Uterus (tissue), 4 donors: Measurements from ENCODE around the gene RUNX1. TPM values are rescaled to one million over a fixed set of nuclear protein-coding genes. Genes with fewer than 3 reads are reported as not detected.

Experiments used
- DNase-seq, 2 donors: peaks; one replicate each; pipeline ENCODE4 v3.0.0-alpha.2; 2019 to 2020
- H3K27ac ChIP-seq, 2 donors: fragments of 200-600 bp; sonication (generic); 1 replicate in 1 of 2; 2 replicates in 1 of 2; pipeline ENCODE4 v1.5.1; 2016 to 2018
- H3K27me3 ChIP-seq, 2 donors: fragments of 200-600 bp; sonication (generic); one replicate each; pipeline ENCODE4 v1.5.1; 2018 to 2019; ENCODE audit warnings: control low read depth in 1 of 2
- H3K36me3 ChIP-seq, 2 donors: fragments of 200-600 bp; sonication (generic); one replicate each; pipeline ENCODE4 v1.5.1; 2019; ENCODE audit warnings: control low read depth in 1 of 2
- H3K4me1 ChIP-seq, 2 donors: fragments of 200-600 bp; sonication (generic); one replicate each; pipeline ENCODE4 v1.5.1; 2018 to 2019; ENCODE audit warnings: control low read depth in 1 of 2
- H3K4me3 ChIP-seq, 2 donors: fragments of 200-600 bp; sonication (generic); 1 replicate in 1 of 2; 2 replicates in 1 of 2; pipeline ENCODE4 v1.5.1; 2018 to 2019; ENCODE audit warnings: mild to moderate bottlenecking in 1 of 2
- H3K9me3 ChIP-seq, 2 donors: fragments of 200-600 bp; sonication (generic); one replicate each; pipeline ENCODE4 v1.5.1; 2019; ENCODE audit warnings: control low read depth in 1 of 2
- POLR2A ChIP-seq, 2 donors: fragments of 450-650 bp; IDR thresholded peaks; one replicate each; pipeline ENCODE4 v1.6.1; 2016; ENCODE audit warnings: antibody characterized with exemption in 2 of 2, mild to moderate bottlenecking in 1 of 2, moderate library complexity in 1 of 2
- intact Hi-C: fragments of 100-400 bp; cut with DNase I; formaldehyde crosslinking; loops from one replicate; pipeline ENCODE4 v1.15.1; 2023; ENCODE audit warnings: low total_unique reads
- total RNA-seq, 4 donors: library from RNA; depleted of rRNA in 3 of 4; stranded (reverse); fragments of >200 nt in 3 of 4; gene quantifications; one replicate each; pipeline versions ENCODE4 v1.1.0 to v1.2.4, GENCODE V29; 2014 to 2023
- TF ChIP-seq, protein P1 (sequence below), 4 experiments: fragments of 200-600 bp in 2 of 4; fragments of 450-650 bp in 2 of 4; sonication (generic) in 2 of 4; IDR thresholded peaks; one replicate each; pipeline ENCODE4 v1.5.1; 2016 to 2019; ENCODE audit warnings: antibody characterized with exemption in 4 of 4, mild to moderate bottlenecking in 2 of 4, moderate library complexity in 1 of 4
- donor health status: DM: yes; HTN: yes; CAD: no.

Gene RUNX1
- total RNA-seq, 4 donors from 2014 or later = under 0.01 to 13.2 (median 8.7) TPM

DNA sequence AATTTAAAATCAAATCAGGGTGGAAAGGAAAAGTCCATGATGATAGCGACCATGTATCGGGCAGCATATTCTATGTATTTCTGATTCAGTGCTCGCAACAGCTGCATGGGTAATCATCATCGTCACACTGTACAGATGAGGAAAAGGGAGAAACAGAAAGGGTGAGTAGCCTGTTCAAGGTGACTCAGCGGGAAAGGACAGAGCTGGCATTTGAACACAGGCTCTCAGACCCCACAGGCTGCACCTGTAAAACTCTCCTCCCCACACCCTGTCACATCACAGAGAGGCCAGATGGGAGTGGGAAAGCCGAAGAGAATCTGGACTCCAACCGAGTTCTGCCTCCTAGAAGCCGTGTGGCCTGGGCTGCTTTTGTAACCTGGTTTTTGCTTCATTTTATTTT lies 14.0 kb downstream of the RUNX1 start:
- Histone ChIP-seq H3K4me1 (no peaks in the 10 kb centered on the region), H3K27me3 (no peaks in the 10 kb centered on the region), H3K4me3 (no peak overlapping the region), H3K27ac (no peak overlapping the region), H3K9me3 (no peaks in the 10 kb centered on the region), H3K36me3 (no peaks in the 10 kb centered on the region)
- TF ChIP-seq, protein P1, sequence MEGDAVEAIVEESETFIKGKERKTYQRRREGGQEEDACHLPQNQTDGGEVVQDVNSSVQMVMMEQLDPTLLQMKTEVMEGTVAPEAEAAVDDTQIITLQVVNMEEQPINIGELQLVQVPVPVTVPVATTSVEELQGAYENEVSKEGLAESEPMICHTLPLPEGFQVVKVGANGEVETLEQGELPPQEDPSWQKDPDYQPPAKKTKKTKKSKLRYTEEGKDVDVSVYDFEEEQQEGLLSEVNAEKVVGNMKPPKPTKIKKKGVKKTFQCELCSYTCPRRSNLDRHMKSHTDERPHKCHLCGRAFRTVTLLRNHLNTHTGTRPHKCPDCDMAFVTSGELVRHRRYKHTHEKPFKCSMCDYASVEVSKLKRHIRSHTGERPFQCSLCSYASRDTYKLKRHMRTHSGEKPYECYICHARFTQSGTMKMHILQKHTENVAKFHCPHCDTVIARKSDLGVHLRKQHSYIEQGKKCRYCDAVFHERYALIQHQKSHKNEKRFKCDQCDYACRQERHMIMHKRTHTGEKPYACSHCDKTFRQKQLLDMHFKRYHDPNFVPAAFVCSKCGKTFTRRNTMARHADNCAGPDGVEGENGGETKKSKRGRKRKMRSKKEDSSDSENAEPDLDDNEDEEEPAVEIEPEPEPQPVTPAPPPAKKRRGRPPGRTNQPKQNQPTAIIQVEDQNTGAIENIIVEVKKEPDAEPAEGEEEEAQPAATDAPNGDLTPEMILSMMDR (IDR thresholded peaks at IDR 0.05) = no peak
- TF ChIP-seq POLR2A (IDR thresholded peaks at IDR 0.05) = no peak
- intact Hi-C loops = no loop called here
- DNase-seq = no peak

DNA sequence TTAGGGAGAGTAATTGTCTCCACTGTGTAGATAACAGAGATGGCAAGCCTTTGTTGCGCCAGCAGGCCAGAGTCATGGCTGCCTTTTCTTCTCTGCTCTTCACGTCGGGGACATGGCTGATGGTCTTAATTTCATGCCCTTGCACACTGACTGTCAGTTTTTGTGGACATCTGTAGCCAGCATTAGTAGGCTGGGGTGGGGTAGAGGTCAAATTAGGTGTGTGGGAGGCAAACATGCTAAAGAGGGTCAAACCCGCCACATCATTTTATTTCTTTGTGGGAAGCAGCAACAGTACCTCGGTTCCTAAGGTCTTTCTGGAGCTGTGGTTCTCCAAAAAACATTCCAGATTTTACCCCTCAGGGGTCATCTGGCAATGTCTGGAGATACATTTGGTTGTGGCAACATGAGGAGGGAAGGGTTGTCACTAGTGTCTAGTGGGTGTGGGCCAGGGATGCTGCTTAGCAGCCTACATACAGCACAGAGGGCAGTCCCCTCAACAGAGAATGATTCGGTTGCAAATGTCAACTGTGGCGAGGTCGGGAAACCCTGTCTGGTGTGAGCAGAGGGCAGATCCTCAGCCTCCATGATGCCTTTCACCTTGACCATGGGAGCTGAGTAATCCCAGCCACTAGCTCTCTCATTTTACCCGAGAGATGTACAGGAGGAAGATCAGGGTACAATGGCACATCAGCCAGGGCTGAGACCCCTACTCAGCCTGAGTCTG lies 14.7 kb downstream of the RUNX1 start:
- intact Hi-C loops = no loop called here
- DNase-seq = no peak
- H3K4me3 ChIP-seq = no peak overlapping the region
- no peaks in the 10 kb centered on the region for H3K27me3 ChIP-seq
- TF ChIP-seq, protein P1 (IDR thresholded peaks at IDR 0.05) = no peak
- TF ChIP-seq POLR2A (IDR thresholded peaks at IDR 0.05) = no peak
- H3K9me3 ChIP-seq = no peaks in the 10 kb centered on the region
- H3K4me1 ChIP-seq = no peaks in the 10 kb centered on the region
- H3K36me3 ChIP-seq = no peaks in the 10 kb centered on the region
- H3K27ac ChIP-seq = no peak overlapping the region

- TF ChIP-seq, protein P1 (IDR thresholded peaks at IDR 0.05) = no peak
- no peak for TF ChIP-seq POLR2A (IDR thresholded peaks at IDR 0.05)
- Histone ChIP-seq H3K4me3 (no peak overlapping the region), H3K27me3 (no peaks in the 10 kb centered on the region), H3K27ac (no peak overlapping the region), H3K9me3 (no peaks in the 10 kb centered on the region), H3K4me1 (no peaks in the 10 kb centered on the region), H3K36me3 (no peaks in the 10 kb centered on the region)
- no peak for DNase-seq
- intact Hi-C loops = no loop called here
These were observed 16.4 kb downstream of the RUNX1 start for GRCh38 chr21:35032474-35033263.

DNA sequence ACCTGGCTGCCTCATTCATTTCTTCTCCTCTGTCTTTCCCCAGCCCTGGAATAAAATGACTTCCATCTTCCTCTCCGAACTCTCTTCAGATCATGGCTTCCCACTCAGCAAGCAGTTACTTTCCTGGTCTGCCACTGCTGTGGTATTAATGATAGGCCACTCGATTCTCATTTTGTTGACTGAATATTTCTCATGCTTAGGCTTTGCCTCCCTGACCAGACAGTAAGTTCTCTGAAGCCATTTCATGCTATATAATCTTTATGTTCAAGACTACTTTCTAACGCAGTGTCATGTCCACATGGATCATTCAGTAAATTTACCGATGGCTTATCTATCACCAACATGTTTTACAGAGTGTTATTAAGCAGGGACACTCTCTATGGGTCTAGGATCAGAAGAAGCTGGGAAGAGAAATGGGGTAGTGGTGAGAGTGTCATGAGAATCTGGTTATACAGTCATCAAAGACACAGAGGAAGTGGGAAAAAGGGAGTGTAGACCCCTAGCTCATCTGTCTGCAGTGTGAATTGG lies 20.6 kb downstream of the RUNX1 start:
- Histone ChIP-seq H3K4me3 (no peak overlapping the region), H3K27me3 (no peaks in the 10 kb centered on the region), H3K4me1 (no peaks in the 10 kb centered on the region), H3K27ac (no peak overlapping the region), H3K9me3 (no peaks in the 10 kb centered on the region), H3K36me3 (no peaks in the 10 kb centered on the region)
- intact Hi-C loops = no loop called here
- no peak for DNase-seq
- TF ChIP-seq, protein P1 (IDR thresholded peaks at IDR 0.05) = no peak
- TF ChIP-seq POLR2A (IDR thresholded peaks at IDR 0.05) = no peak
